ENCODE data around the gene RPS3.

GRCh38 chr11:75365711-75366181 lies 33.6 kb upstream of the RPS3 start:
- no peak for TF ChIP-seq GATA2 (IDR thresholded peaks at IDR 0.05; ENCODE audit: low read depth, low read length)
- TF ChIP-seq GATA3 (IDR thresholded peaks at IDR 0.05; ENCODE audit: low read depth, low read length): no peak
